ENCODE results near the gene ZSWIM8. TPM values are rescaled to one million over a fixed set of nuclear protein-coding genes. Genes with fewer than 3 reads are reported as not detected.
"Not testable (repeated sequence)": the region's sequence is repeated elsewhere in the genome, so short reads cannot be mapped to it uniquely, and the experiment has no call there.

ZSWIM8 gene
- total and polyA plus RNA-seq, 4 experiments from 2014 or later = 4.5 to 100 (median 58.9) TPM

GRCh38 chr10:73819513-73820093, 34.2 kb downstream of the ZSWIM8 start:
- intact Hi-C loops (cut with micrococcal nuclease) = no loop called here
- no peaks in the 10 kb centered on the region for H3K4me1 ChIP-seq (ENCODE audit: insufficient read depth, low read length)
- H3K27ac Mint-ChIP-seq = peak overlapping the region in 3 of 7 donors; percentile 17 to 83 (median 65)
- peaks cover 41 to 74% of the 10 kb centered on the region in 2 donors for H3K36me3 Mint-ChIP-seq
- peaks cover 0 to 3% (median under 1%) of the 10 kb centered on the region in 4 donors for H3K4me1 Mint-ChIP-seq
- peaks cover 47% of the 10 kb centered on the region for H3K36me3 ChIP-seq (ENCODE audit: insufficient read depth, low read length)
- no peak overlapping the region for H3K4me3 Mint-ChIP-seq
- POLR2A ChIA-PET (ENCODE audit: partially characterized antibody) = interaction anchor here (1.6 kb wide), 1 partner anchor 47 kb away, joined by 6 read pairs; a partner anchor contains a TSS
- H3K4me3 ChIP-seq (ENCODE audit: low read length in 2 of 2) = no peak overlapping the region
- no peaks in the 10 kb centered on the region for H3K9me3 ChIP-seq (ENCODE audit: control insufficient read depth in 1 of 2, low read length in 2 of 2)
- no peak for DNase-seq
- H3K27ac ChIP-seq (ENCODE audit: low read depth, low read length) = no peak overlapping the region
- H3K9me3 Mint-ChIP-seq = no peaks in the 10 kb centered on the region
- CTCF ChIA-PET (ENCODE audit: partially characterized antibody) = interaction anchor here (0.5 kb wide), 1 partner anchor 139 kb away, joined by 4 read pairs; no protein-coding TSS in a partner anchor
- H3K27me3 Mint-ChIP-seq = no peaks in the 10 kb centered on the region
- H3K27me3 ChIP-seq (ENCODE audit: insufficient read depth, low read length) = no peaks in the 10 kb centered on the region

DNA sequence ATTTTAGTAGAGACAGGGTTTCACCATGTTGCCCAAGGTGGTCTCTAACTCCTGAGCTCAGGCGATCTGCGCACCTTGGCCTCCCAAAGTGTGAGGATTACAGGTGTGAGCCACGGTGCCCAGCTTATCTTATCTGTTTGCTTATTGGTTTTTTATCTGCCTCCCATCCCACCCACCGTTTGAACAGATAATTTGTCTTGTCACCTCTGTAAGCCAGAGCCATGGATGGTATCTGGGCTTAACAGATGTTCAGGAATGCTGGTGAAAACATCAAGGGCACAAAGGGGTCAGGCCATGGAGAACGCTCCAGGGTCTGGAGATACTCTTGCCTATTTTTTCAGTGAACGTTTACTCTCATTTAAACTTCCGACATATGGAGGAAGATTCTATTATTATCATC, 38.0 kb downstream of the ZSWIM8 start:
- peaks cover 32% of the 10 kb centered on the region for H3K36me3 ChIP-seq (ENCODE audit: insufficient read depth, low read length)
- peaks cover 0 to 3% (median under 1%) of the 10 kb centered on the region in 4 donors for H3K4me1 Mint-ChIP-seq

GRCh38 chr10:73824146-73824725, 38.8 kb downstream of the ZSWIM8 start:
- H3K27me3 Mint-ChIP-seq = no peaks in the 10 kb centered on the region
- Histone ChIP-seq H3K27ac (ENCODE audit: low read depth, low read length) (no peak overlapping the region), H3K36me3 (ENCODE audit: insufficient read depth, low read length) (peaks cover 32% of the 10 kb centered on the region), H3K27me3 (ENCODE audit: insufficient read depth, low read length) (no peaks in the 10 kb centered on the region), H3K9me3 (ENCODE audit: control insufficient read depth in 1 of 2, low read length in 2 of 2) (no peaks in the 10 kb centered on the region), H3K4me3 (ENCODE audit: low read length in 2 of 2) (no peak overlapping the region), H3K4me1 (ENCODE audit: insufficient read depth, low read length) (no peaks in the 10 kb centered on the region)
- H3K4me1 Mint-ChIP-seq = peaks cover 0 to 2% (median 0%) of the 10 kb centered on the region in 4 donors
- no peak for DNase-seq
- H3K4me3 Mint-ChIP-seq = no peak overlapping the region
- H3K27ac Mint-ChIP-seq = peak overlapping the region in 1 of 7 donors; percentile 13
- ChIA-PET CTCF (ENCODE audit: partially characterized antibody) (no interaction called here), POLR2A (ENCODE audit: partially characterized antibody) (interaction anchor here (2.0 kb wide), 1 partner anchor 12 kb away, joined by 4 read pairs; no protein-coding TSS in a partner anchor)
- intact Hi-C loops (cut with micrococcal nuclease) = no loop called here
- H3K36me3 Mint-ChIP-seq = peaks cover 25 to 63% of the 10 kb centered on the region in 2 donors
- no peaks in the 10 kb centered on the region for H3K9me3 Mint-ChIP-seq

More for the DNA sequence above, 38.0 kb downstream of the ZSWIM8 start:
- intact Hi-C loops (cut with micrococcal nuclease) = no loop called here
- Mint-ChIP-seq H3K27ac (peak overlapping the region in 3 of 7 donors; percentile 36 to 61 (median 60)), H3K27me3 (no peaks in the 10 kb centered on the region), H3K9me3 (no peaks in the 10 kb centered on the region), H3K4me3 (no peak overlapping the region), H3K36me3 (peaks cover 31 to 70% of the 10 kb centered on the region in 2 donors)
- no peaks in the 10 kb centered on the region for H3K27me3 ChIP-seq (ENCODE audit: insufficient read depth, low read length)
- no peaks in the 10 kb centered on the region for H3K4me1 ChIP-seq (ENCODE audit: insufficient read depth, low read length)
- no peak overlapping the region for H3K27ac ChIP-seq (ENCODE audit: low read depth, low read length)
- H3K4me3 ChIP-seq (ENCODE audit: low read length in 2 of 2) = no peak overlapping the region
- H3K9me3 ChIP-seq (ENCODE audit: control insufficient read depth in 1 of 2, low read length in 2 of 2) = no peaks in the 10 kb centered on the region
- no peak for DNase-seq
- ChIA-PET POLR2A (ENCODE audit: partially characterized antibody) (no interaction called here), CTCF (ENCODE audit: partially characterized antibody) (interaction anchor here (2.3 kb wide), 1 partner anchor 56 kb away, joined by 8 read pairs; no protein-coding TSS in a partner anchor)

DNA sequence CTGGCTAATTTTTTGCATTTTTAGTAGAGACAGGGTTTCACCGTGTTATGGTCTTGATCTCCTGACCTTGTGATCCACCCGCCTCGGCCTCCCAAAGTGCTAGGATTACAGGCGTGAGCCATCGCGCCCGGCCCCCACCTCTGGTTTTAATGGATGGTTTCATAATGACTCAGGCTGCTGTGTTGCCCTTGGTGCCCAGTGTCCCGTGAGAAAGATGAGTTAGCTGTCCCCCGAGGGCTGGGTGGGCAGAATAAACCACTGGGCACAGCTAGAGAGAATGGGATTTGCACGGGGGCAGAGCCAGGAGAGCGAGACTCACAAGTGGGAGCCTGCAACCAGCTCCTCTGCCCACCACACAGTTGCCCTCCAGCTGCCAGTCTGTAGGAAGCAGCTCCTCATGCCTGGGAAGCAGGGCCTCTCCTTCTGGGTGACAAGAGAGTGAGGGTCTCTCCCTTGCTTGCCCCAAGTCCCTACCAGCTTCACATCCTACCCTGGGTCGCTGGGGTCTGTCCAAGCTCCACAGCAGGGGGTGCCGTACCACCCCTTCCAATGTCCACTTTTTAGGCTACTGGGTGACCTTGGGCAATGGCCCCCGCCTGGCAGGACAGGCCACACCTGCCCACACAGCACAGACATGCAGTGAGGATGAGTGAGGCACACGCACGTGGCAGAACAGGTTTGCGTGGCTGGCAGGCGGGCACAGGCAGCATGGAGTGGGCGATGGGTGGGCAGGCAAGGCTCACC, 42.1 kb downstream of the ZSWIM8 start:
- ChIA-PET CTCF (ENCODE audit: partially characterized antibody) (no interaction called here), POLR2A (ENCODE audit: partially characterized antibody) (no interaction called here)
- DNase-seq = no peak
- no peak overlapping the region for H3K27ac ChIP-seq (ENCODE audit: low read depth, low read length)
- H3K36me3 ChIP-seq (ENCODE audit: insufficient read depth, low read length) = peaks cover 23% of the 10 kb centered on the region
- Mint-ChIP-seq H3K4me1 (peaks cover 0 to under 1% (median 0%) of the 10 kb centered on the region in 4 donors), H3K27me3 (no peaks in the 10 kb centered on the region), H3K27ac (peak overlapping the region in 1 of 7 donors; percentile 29), H3K9me3 (no peaks in the 10 kb centered on the region), H3K36me3 (peaks cover 16 to 54% of the 10 kb centered on the region in 2 donors), H3K4me3 (no peak overlapping the region)
- H3K9me3 ChIP-seq (ENCODE audit: control insufficient read depth in 1 of 2, low read length in 2 of 2) = no peaks in the 10 kb centered on the region
- H3K4me1 ChIP-seq (ENCODE audit: insufficient read depth, low read length) = no peaks in the 10 kb centered on the region
- intact Hi-C loops (cut with micrococcal nuclease) = no loop called here
- H3K27me3 ChIP-seq (ENCODE audit: insufficient read depth, low read length) = no peaks in the 10 kb centered on the region
- H3K4me3 ChIP-seq (ENCODE audit: low read length in 2 of 2) = no peak overlapping the region

DNA sequence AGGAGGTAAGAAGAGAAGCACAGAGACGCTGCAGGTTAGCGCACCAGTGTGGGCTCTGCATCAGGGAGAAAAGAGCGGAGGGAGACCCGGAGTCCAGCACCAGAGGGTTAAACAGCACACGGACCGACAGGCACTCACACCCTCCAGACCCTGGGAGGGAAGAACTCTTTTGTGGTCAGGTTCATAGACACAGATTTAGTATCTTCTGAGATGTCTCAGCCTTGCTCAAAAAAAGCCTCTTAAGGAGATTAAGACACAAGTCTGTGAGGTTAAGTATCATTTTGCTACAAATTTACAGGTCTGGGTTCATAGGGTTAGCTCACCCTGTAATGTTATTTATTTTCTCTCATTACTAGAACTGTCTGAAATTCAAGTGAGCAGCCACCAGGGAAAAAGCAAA, 42.8 kb downstream of the ZSWIM8 start:
- H3K4me1 ChIP-seq (ENCODE audit: insufficient read depth, low read length) = no peaks in the 10 kb centered on the region
- Mint-ChIP-seq H3K4me3 (no peak overlapping the region), H3K27ac (no peak overlapping the region), H3K36me3 (peaks cover 14 to 51% of the 10 kb centered on the region in 2 donors), H3K9me3 (no peaks in the 10 kb centered on the region), H3K4me1 (no peaks in the 10 kb centered on the region), H3K27me3 (no peaks in the 10 kb centered on the region)
- no peak for DNase-seq
- intact Hi-C loops (cut with micrococcal nuclease) = no loop called here
- H3K27ac ChIP-seq (ENCODE audit: low read depth, low read length) = no peak overlapping the region
- H3K36me3 ChIP-seq (ENCODE audit: insufficient read depth, low read length) = peaks cover 22% of the 10 kb centered on the region
- H3K4me3 ChIP-seq (ENCODE audit: low read length in 2 of 2) = no peak overlapping the region
- no peaks in the 10 kb centered on the region for H3K9me3 ChIP-seq (ENCODE audit: control insufficient read depth in 1 of 2, low read length in 2 of 2)
- POLR2A ChIA-PET (ENCODE audit: partially characterized antibody) = no interaction called here
- CTCF ChIA-PET (ENCODE audit: partially characterized antibody) = interaction anchor here (0.9 kb wide), 1 partner anchor 52 kb away, joined by 3 read pairs; no protein-coding TSS in a partner anchor
- H3K27me3 ChIP-seq (ENCODE audit: insufficient read depth, low read length) = no peaks in the 10 kb centered on the region

DNA sequence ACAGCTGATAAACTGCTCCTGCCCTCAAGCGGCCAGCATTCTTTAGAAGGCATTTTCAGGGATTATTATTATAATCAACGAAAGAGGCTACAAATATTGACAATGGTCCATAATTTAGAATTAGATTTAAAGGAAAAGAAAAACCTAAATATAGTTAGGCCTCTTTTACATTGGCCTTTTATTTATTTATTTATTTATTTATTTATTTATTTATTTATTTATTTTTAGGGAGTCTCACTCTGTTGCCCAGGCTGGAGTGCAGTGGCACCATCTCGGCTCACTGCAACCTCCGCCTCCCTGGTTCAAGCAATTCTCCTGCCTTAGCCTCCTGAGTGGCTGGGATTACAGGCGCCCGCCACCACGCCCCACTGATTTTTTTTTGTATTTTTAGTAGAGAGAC, 43.7 kb downstream of the ZSWIM8 start:
- H3K9me3 Mint-ChIP-seq; H3K4me3 Mint-ChIP-seq; POLR2A ChIA-PET (ENCODE audit: partially characterized antibody); H3K9me3 ChIP-seq (ENCODE audit: control insufficient read depth in 1 of 2, low read length in 2 of 2); H3K27me3 Mint-ChIP-seq; H3K27me3 ChIP-seq (ENCODE audit: insufficient read depth, low read length); H3K4me1 ChIP-seq (ENCODE audit: insufficient read depth, low read length); DNase-seq; H3K27ac Mint-ChIP-seq; H3K4me1 Mint-ChIP-seq; H3K4me3 ChIP-seq (ENCODE audit: low read length in 2 of 2); intact Hi-C loops (cut with micrococcal nuclease); H3K27ac ChIP-seq (ENCODE audit: low read depth, low read length): not testable (repeated sequence)
- peaks cover 15% of the 10 kb centered on the region for H3K36me3 ChIP-seq (ENCODE audit: insufficient read depth, low read length)
- H3K36me3 Mint-ChIP-seq = peaks cover 14 to 42% of the 10 kb centered on the region in 2 donors
- CTCF ChIA-PET (ENCODE audit: partially characterized antibody) = interaction anchor here (1.4 kb wide), 1 partner anchor 14 kb away, joined by 4 read pairs; no protein-coding TSS in a partner anchor

GRCh38 chr10:73836427-73836980, 51.1 kb downstream of the ZSWIM8 start:
- Histone ChIP-seq H3K27ac (ENCODE audit: low read depth, low read length) (no peak overlapping the region), H3K36me3 (ENCODE audit: insufficient read depth, low read length) (peaks cover 53% of the 10 kb centered on the region), H3K9me3 (ENCODE audit: control insufficient read depth in 1 of 2, low read length in 2 of 2) (no peaks in the 10 kb centered on the region), H3K27me3 (ENCODE audit: insufficient read depth, low read length) (no peaks in the 10 kb centered on the region), H3K4me1 (ENCODE audit: insufficient read depth, low read length) (no peaks in the 10 kb centered on the region), H3K4me3 (ENCODE audit: low read length in 2 of 2) (no peak overlapping the region)
- H3K27ac Mint-ChIP-seq = peak overlapping the region in 1 of 7 donors; percentile 4
- CTCF ChIA-PET (ENCODE audit: partially characterized antibody) = interaction anchor here (0.9 to 3.8 kb wide), 3 partner anchors 9 to 104 kb away, joined by 3 to 20 read pairs (median 3); no protein-coding TSS in a partner anchor
- intact Hi-C loops (cut with micrococcal nuclease) = no loop called here
- no peak overlapping the region for H3K4me3 Mint-ChIP-seq
- H3K9me3 Mint-ChIP-seq = no peaks in the 10 kb centered on the region
- no peaks in the 10 kb centered on the region for H3K27me3 Mint-ChIP-seq
- POLR2A ChIA-PET (ENCODE audit: partially characterized antibody) = interaction anchor here (1.2 kb wide), 1 partner anchor 43 kb away, joined by 3 read pairs; no protein-coding TSS in a partner anchor
- no peak for DNase-seq
- H3K4me1 Mint-ChIP-seq = no peaks in the 10 kb centered on the region
- peaks cover 30 to 56% of the 10 kb centered on the region in 2 donors for H3K36me3 Mint-ChIP-seq

Data from CD4-positive, alpha-beta memory T cell (primary cell).